Ascending aorta (tissue), 2 donors: Measurements from ENCODE around the gene TMED10. TPM values are rescaled to one million over a fixed set of nuclear protein-coding genes. Genes with fewer than 3 reads are reported as not detected.
A peak's percentile ranks its signal among the peaks of the same experiment; 100 is the strongest.

ENCODE experiments used
- DNase-seq, 2 donors: peaks; one replicate each; pipeline ENCODE4 v3.0.0-alpha.2; 2019; ENCODE audit warnings: low spot score in 2 of 2
- H3K27ac ChIP-seq, 2 donors: fragments of 200-600 bp; sonication (generic); one replicate each; pipeline ENCODE4 v1.5.1; 2016 to 2017; ENCODE audit warnings: mild to moderate bottlenecking in 1 of 2
- H3K27me3 ChIP-seq: fragments of 200-600 bp; sonication (generic); one replicate; pipeline ENCODE4 v1.5.1; 2017
- H3K36me3 ChIP-seq, 2 donors: fragments of 200-600 bp; sonication (generic); one replicate each; pipeline ENCODE4 v1.5.1; 2016
- H3K4me1 ChIP-seq, 2 donors: fragments of 200-600 bp; sonication (generic); one replicate each; pipeline ENCODE4 v1.5.1; 2016 to 2017; ENCODE audit warnings: mild to moderate bottlenecking in 1 of 2
- H3K4me3 ChIP-seq, 2 donors: fragments of 200-600 bp; sonication (generic); one replicate each; pipeline ENCODE4 v1.5.1; 2016 to 2017; ENCODE audit warnings: mild to moderate bottlenecking in 1 of 2
- H3K9me3 ChIP-seq, 2 donors: fragments of 200-600 bp; sonication (generic); one replicate each; pipeline ENCODE4 v1.5.1; 2016
- intact Hi-C: fragments of 100-400 bp; cut with DNase I; formaldehyde crosslinking; loops from one replicate; pipeline ENCODE4 v1.15.1; 2023
- total RNA-seq: library from RNA; depleted of rRNA; stranded (reverse); fragments of >200 nt; gene quantifications from one replicate; pipeline ENCODE4 v1.1.0, GENCODE V29; 2016
- TF ChIP-seq, protein P1 (sequence below), 3 experiments: fragments of 200-600 bp in 2 of 3; fragments of 450-650 bp in 1 of 3; sonication (generic) in 2 of 3; IDR thresholded peaks; one replicate each; pipeline ENCODE4 v1.5.1; 2016 to 2019; ENCODE audit warnings: antibody characterized with exemption in 3 of 3, mild to moderate bottlenecking in 1 of 3, moderate library complexity in 1 of 3

TMED10 gene
- total RNA-seq, 1 donor from 2014 or later: 190 TPM

DNA sequence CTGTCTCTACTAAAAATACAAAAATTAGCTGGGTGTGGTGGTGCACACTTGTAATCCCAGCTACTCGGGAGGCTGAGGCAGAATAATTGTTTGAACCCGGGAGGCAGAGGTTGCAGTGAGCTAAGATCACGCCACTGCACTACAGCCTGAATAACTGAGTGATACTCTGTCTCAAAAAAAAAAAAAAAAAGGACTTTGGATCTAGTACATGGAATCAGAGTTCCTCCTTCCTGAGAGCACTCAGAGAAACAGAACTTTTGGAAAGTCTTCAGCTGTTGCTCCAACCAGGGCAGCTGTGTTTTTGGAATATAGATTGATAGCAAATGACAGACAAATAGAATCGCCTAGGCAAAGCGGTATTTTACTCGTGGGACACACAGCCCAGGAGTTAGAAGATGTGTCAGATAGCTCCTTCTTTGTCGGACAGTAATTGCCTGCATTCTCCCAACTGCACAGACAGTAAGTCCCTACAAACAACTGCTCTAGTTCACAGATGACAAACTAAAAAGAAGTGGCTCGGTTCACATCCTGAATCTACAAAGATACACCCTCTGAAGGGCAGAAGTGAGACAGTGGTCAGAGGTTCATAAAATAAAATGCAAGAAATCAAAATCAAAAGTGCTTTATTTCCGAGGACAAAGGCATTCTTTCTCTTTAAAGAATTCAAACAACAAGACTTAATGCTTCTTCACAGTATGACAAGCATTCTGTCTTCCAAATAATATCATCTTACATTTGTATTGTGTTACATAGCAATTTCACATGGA is 32.5 kb downstream of the TMED10 start:
- Histone ChIP-seq H3K27me3 (no peaks in the 10 kb centered on the region), H3K9me3 (no peaks in the 10 kb centered on the region), H3K4me1 (peaks cover 4 to 27% of the 10 kb centered on the region in 2 donors), H3K36me3 (peaks cover 0 to 10% of the 10 kb centered on the region in 2 donors), H3K4me3 (no peak overlapping the region), H3K27ac (peak overlapping the region; percentile 41 to 47)
- no peak for DNase-seq
- intact Hi-C loops: no loop called here
- TF ChIP-seq, protein P1, sequence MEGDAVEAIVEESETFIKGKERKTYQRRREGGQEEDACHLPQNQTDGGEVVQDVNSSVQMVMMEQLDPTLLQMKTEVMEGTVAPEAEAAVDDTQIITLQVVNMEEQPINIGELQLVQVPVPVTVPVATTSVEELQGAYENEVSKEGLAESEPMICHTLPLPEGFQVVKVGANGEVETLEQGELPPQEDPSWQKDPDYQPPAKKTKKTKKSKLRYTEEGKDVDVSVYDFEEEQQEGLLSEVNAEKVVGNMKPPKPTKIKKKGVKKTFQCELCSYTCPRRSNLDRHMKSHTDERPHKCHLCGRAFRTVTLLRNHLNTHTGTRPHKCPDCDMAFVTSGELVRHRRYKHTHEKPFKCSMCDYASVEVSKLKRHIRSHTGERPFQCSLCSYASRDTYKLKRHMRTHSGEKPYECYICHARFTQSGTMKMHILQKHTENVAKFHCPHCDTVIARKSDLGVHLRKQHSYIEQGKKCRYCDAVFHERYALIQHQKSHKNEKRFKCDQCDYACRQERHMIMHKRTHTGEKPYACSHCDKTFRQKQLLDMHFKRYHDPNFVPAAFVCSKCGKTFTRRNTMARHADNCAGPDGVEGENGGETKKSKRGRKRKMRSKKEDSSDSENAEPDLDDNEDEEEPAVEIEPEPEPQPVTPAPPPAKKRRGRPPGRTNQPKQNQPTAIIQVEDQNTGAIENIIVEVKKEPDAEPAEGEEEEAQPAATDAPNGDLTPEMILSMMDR (IDR thresholded peaks at IDR 0.05): no peak

DNA sequence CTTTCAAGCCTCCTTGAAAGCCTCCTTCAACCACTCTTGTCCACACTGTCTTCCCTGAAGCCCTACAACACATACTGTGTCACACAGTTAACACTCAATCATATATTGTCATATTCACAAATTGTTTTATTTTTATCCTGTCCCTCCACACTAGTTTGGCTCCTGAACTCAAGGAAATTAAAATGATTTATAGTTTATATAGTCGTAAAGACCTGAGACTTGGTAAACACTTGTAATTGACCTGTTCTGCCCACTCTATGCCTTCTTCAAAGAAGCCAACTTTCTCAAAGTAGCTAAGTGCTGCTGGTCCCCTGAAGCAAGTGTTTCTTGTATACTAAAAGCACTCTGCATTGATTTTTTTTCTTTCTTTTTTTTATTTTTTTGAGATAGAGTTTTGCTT is 33.9 kb downstream of the TMED10 start:
- Histone ChIP-seq H3K4me3 (no peak overlapping the region), H3K36me3 (peaks cover 0 to 10% of the 10 kb centered on the region in 2 donors), H3K27ac (no peak overlapping the region), H3K4me1 (peaks cover 8 to 24% of the 10 kb centered on the region in 2 donors), H3K27me3 (no peaks in the 10 kb centered on the region), H3K9me3 (no peaks in the 10 kb centered on the region)
- TF ChIP-seq, protein P1 (IDR thresholded peaks at IDR 0.05): no peak
- intact Hi-C loops: no loop called here
- DNase-seq: no peak

DNA sequence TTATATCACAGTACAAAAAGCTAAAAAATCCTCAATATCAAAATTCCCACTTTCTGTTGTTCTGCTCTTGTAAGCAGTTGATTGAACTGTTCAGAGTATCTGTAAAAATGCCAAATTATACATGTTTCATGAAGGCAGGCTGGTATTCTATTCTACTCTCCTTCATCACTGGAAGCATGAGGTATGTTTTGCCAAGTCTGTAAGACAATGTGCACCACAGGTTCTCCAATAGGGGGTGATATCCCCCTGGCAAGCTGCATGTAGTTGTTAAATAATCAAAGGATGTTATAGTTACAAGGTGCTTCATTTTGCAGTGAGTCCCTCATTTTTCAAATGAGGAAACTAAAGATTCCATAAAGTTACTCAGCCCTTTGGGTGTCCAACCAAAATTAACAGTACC is 34.4 kb downstream of the TMED10 start:
- Histone ChIP-seq H3K27me3 (no peaks in the 10 kb centered on the region), H3K4me3 (no peak overlapping the region), H3K9me3 (no peaks in the 10 kb centered on the region), H3K36me3 (peaks cover 0 to 10% of the 10 kb centered on the region in 2 donors), H3K27ac (peak overlapping the region in 1 of 2 donors; percentile 21), H3K4me1 (peaks cover 8 to 21% of the 10 kb centered on the region in 2 donors)
- intact Hi-C loops: no loop called here
- no peak for DNase-seq
- TF ChIP-seq, protein P1 (IDR thresholded peaks at IDR 0.05): peak; percentile 3 to 39 (median 27)

DNA sequence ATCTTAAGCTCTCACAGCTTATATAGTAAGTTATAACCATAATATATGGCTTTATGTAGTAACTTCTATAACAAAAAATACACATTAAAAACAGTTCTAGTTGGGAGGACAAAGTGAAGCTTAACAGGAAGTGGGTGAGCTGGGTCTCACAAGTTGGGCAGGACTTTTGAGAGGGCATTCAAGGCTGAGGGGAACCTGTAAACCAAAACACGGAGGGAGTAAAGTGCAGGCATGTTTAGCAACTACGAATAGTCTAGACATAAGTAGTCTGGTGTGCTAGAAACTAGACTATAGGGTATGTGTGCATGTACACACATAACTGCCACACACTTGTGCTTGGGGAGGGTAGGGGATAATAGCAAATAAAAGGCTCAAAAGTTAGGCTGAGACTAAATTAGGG is 35.4 kb downstream of the TMED10 start:
- peaks cover 8 to 15% of the 10 kb centered on the region in 2 donors for H3K4me1 ChIP-seq
- H3K9me3 ChIP-seq: no peaks in the 10 kb centered on the region
- H3K27me3 ChIP-seq: no peaks in the 10 kb centered on the region
- intact Hi-C loops: no loop called here
- H3K27ac ChIP-seq: no peak overlapping the region
- no peak for DNase-seq
- peaks cover 0 to 10% of the 10 kb centered on the region in 2 donors for H3K36me3 ChIP-seq
- TF ChIP-seq, protein P1 (IDR thresholded peaks at IDR 0.05): no peak
- H3K4me3 ChIP-seq: no peak overlapping the region

DNA sequence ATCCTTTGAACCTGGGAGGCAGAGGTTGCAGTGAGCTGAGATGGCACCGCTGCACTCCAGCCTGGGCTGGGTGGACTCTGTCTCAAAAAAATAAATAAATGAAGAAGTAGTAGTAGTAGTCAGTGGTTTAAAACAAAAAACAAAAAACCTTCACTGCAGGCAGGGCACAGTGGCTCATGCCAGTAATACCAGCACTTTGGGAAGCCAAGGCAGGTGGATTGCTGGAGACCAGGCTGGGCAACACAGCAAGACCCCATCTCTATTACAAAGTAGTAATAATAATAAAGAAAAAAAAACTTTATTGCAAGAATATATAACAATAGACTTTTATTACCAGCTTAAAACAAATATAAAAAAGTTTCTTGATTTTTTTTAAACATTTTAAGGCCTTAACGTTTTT is 35.8 kb downstream of the TMED10 start:
- Histone ChIP-seq H3K27ac (no peak overlapping the region), H3K4me1 (peaks cover 8 to 15% of the 10 kb centered on the region in 2 donors), H3K9me3 (no peaks in the 10 kb centered on the region), H3K36me3 (peaks cover under 1 to 10% of the 10 kb centered on the region in 2 donors), H3K4me3 (no peak overlapping the region), H3K27me3 (no peaks in the 10 kb centered on the region)
- no peak for DNase-seq
- TF ChIP-seq, protein P1 (IDR thresholded peaks at IDR 0.05): no peak
- intact Hi-C loops: no loop called here
